ENCODE measurements around the gene SMIM12.

DNA sequence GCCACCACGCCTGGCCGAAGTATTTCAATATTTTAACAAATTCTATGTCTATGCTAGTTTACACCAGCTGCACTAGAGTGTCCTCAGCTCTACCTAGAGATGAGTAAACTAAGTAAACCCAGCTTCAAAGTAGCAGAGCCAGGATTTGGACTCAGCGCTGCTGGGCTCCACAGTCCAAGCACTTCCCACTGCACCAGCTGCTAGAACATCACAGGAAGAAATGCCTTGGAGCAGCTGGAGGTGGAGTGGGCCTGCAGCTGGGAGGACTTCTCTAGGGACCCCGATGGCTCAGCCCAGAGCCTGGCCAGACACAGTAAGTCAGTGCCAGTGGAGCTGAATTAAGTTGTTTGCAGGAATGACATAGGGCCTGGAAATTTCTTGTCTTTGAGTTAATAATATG lies 10.2 kb upstream of the SMIM12 start:
- TF ChIP-seq CTCF (IDR thresholded peaks at IDR 0.05; ENCODE audit: low read length) (no peak), EZH2 (IDR thresholded peaks at IDR 0.05; ENCODE audit: borderline replicate concordance, low read length) (no peak)
